GM21526 (cell line): ENCODE data around the gene FSTL5.
"Not testable (repeated sequence)": the region's sequence is repeated elsewhere in the genome, so short reads cannot be mapped to it uniquely, and the experiment has no call there.

ENCODE experiments used
- ATAC-seq: cut with Tn5 transposase; IDR thresholded peaks from one replicate; pipeline ENCODE4 v1.9.1; 2021; ENCODE audit warnings: moderate library complexity; ENCODE audit not compliant: unreplicated experiment, low FRiP score

FSTL5 gene

DNA sequence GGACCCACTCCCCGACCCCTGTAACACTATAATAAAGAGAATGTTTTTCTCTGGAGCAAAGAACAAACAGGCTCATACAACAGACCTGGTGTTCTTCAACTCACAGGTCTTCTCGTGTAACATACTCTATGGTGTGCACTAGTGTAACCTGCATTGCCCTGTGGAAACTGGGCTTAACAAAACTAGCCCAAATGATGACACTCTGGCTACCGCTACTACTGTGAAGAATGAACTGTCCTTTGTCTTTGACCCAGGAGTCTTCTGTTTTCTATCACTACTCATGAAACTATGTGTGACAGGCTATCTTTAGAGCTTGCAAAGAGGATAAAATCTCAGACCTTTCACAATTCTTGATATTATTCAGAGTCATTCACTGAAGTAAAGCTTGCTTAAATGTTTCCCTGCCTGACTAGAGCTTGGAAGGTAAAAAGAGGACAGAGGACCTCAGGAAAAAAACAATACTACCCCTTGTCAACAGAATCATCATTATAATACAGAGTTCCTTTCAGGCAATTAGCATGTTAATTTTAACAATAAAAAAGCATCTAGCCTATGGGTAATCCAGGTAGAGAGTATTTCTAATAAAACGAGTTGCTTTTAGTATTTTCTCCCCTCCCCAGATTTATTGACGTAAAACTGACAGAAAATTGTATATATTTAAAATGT is 59.2 kb downstream of the FSTL5 start:
- no peak for ATAC-seq

DNA sequence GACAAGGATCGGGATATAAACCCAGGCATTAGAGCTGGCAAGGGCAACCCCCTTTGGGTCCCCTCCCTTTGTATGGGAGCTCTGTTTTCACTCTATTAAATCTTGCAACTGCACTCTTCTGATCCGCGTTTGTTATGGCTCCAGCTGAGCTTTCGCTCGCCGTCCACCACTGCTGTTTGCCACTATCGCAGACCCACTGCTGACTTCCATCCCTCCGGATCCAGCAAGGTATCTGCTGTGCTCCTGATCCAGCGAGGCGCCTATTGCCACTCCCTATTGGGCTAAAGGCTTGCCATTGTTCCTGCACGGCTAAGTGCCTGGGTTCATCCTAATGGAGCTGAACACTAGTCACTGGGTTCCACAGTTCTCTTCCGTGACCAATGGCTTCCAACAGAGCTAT is 59.9 kb downstream of the FSTL5 start:
- ATAC-seq: not testable (repeated sequence)

DNA sequence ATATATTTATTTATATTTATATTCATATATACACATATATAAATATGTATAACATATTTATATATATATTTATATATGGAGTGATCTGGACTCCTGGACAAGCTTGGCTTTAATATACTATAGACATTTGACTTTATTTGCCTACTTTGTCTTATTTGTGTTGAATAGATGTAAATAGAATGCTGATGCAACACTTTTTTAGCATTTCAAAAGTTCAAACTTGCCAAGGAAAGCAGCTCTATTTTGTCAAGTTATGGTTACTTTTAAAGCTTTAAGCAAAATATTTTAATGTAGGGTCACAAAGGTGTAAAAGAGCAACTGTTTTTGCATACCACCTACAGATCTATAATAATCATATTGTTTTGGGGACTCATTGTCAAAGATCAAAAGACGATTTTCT is 61.1 kb downstream of the FSTL5 start:
- ATAC-seq: no peak

DNA sequence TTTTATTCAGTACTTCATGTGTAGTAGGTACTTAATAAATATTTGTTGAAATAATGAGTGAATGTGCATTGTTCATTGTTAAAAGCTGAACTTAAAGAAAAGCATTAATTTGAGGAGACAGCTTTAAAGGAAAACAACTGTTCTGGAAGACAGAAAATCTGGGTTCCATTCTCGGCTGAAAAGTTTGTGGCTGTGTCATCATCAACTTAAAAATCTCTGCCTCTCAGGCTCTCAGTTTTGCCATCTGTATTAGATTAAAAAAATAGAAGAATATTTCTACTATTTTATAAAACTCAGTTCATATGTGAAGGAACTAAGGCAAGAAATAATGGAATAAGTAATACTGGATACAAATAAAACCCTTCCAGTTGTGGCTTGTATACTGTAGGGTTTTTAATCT is 62.5 kb downstream of the FSTL5 start:
- ATAC-seq: no peak

DNA sequence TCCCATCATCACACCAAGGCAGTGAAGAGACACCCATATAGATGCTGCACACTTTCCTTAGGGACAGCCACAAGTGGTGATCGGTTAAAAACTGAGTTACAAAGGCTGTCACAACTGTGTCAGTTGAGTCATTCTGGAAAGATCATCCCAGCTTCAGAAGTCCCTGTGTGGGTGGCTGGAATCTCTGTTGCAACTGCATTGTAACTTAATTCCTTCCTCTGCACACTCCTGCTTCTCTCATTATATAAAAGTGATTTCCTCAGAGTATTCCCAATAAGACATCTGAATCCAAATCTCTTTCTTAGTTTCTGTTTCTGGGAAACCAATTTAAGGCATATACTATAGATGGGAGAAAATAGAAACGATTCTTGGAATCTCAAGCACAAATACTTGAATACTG is 88.1 kb downstream of the FSTL5 start:
- ATAC-seq: no peak

DNA sequence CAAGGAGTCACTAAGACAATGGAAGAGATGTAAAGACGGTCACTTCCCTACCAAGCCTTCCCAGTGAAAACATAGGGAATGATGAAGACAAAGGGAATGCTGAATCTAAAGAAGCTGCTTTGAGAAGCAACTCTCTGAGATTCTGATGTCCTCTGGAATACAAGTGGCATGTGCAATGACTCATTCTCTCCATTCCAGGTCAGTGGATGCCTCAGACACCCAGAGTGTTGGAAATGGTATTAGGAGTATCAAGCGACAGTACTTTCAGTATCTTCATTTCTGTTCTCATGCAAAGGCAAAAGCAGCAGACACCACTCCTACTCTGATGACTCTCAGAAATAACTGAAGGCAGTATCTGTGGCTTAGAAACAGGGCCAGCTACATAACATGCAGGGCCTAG is 102.6 kb downstream of the FSTL5 start:
- ATAC-seq: no peak

DNA sequence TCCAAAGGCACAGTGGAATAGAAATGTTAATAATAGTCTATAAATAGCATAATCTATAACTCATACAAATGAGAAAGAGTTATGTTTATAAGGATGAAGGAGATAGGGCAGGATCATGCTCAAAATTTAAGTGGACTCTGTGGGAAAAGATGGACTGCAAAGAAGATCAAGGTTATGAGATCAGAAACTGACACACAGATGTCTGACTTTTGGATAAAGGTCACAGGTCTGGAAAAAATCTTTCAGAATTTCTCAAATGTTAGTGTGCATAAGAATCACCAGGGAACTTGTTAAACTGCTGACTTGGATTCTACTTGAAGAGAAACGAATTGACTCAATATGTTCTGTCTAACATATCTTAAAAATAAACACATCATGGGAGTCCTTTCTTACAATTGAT is 104.1 kb downstream of the FSTL5 start:
- ATAC-seq: no peak

DNA sequence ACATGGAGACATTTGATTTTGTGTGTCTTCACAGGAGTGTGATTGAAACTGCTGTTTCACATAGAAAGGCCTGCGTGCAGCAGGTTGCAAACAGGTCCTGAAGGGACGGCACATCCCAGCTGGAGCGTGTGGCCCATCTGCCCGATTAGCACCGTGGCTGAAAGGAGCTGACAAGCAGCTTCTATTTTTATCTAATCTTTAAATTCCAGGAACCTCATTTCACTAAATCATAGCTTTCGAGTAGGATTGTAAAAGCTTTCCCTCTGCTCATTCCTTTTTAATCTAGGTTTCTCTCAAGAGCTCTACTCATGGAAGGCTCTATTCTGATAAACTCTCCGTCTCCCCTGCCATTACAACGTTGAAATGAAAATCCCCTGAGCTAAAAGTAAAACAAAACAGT is 106.8 kb downstream of the FSTL5 start:
- ATAC-seq: no peak

DNA sequence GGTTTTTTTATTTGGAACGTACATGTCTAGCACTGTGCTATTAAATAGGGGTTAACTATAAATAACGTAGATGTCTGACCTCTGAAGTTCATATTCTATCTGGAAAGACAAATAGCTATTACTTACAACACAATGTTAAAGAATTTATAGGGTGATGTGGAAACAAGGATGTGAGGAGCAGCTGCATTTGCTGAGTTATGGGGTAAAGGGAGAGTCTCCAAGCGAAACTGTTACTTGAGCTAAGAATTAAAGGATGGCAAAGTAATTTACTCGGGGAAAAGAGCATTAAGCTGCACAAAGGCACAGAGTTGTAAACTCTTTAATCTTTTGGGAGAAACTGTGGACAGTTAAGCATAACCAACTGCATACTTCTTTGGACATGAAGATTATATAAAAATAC is 117.7 kb downstream of the FSTL5 start:
- ATAC-seq: no peak

DNA sequence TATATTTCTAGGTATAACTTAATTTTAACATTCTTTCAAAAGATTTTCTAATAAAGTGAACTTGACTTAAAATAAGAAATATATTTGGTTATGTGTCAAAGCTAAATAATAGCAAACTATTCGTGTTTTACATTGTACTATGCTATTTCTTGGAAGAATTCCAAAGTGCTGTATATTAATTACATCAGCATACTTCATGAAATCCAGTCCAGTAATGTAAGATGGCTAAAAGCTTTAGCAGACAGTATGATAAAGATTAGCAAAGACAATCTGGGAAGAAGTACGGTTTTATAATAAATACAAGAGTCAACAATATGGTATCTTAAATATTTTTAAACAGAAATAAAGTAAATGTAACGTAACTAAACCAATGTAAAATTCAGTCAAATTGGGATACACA is 125.7 kb downstream of the FSTL5 start:
- ATAC-seq: no peak

DNA sequence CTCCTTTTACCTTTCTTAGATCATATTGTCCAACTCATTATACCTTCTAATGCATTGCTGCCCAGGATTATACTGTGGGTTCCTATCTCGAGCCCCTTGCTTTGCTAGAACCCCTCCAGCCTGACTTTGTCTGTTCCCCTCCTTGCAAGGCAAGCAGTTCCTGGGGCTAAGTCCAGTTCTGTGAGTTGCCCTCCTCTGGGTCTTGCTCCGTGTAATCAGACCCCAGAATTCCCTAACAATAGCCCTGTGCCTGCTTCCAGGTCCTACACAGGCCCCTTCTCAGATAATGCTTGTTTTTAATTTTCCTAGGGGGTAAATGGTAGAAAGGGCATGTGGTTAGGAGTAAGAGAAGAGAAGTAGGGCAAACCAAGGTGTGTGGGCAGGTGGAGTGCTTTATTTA is 145.9 kb downstream of the FSTL5 start:
- no peak for ATAC-seq

DNA sequence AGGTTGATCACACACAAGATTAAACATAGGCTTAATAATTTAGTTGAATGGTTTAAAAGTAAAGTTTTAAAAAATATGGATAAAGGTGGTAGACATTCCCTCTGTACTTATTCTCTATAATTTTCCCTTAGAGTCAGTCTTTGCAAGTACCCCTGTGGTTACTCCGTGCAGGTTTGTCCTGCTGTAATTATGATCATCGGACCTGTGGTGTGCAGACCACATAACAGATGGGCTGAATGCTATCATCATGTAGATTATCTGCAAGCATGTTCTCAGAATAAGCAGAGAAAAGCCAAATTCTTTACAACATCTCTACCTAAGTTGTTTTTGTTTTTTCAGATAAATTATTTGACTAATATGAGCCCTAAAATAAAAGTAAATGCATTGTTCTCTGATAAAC is 146.8 kb downstream of the FSTL5 start:
- no peak for ATAC-seq

DNA sequence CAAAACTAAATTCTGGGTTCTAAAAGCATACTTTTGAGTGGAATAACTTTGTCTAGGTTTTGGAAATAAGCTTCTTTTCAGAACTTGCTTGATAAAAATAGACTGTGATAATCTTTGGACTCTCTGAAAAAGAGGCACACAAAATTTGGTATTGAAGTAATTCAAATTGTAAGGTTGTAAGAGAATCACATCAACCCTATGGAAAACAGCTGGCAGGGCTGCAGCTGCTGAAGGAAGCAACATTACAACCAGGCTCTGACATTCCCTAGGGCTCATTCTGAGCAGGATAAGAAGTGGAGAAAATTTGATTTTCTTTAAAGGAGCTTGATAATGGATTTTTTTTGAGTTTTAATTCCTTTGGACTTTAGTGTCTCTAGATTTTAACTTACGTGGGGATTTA is 147.6 kb downstream of the FSTL5 start:
- no peak for ATAC-seq

DNA sequence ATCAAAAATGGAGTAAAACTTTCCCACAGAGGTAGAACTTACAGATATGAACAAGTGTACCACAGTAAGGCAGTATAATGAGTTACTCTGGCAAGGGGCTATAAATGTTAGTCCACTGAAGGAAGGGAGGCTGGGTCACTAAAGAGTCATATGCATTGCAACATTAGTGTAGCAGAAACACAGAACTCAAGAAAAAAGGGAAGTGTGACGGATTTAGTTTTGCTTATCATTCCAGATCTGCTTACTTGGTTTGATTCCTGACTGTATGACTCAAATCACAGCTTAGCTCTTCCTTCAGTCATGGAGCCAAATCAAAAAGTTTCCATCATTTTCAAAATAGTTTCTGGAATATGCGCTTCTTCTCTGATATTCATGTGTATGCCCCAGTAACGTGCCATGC is 148.7 kb downstream of the FSTL5 start:
- no peak for ATAC-seq

DNA sequence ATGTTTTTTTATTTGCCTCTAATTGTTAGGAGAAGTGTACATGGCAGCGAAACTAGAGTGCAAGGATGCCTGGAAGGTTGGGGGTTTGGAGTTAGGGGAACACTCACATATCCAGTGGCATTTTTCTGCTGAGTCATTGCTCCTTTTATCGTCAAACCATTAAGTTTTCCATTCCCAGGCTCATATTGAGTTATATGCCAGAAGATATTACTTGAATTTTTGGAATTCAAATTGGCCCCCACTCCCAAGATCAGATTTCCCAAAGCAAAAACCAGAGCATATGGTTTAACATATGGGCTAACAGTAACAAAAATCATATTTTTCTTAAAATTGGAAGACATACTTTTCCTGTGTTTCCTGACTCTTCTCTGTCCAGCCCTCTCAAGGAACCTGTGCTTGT is 152.7 kb downstream of the FSTL5 start:
- no peak for ATAC-seq

DNA sequence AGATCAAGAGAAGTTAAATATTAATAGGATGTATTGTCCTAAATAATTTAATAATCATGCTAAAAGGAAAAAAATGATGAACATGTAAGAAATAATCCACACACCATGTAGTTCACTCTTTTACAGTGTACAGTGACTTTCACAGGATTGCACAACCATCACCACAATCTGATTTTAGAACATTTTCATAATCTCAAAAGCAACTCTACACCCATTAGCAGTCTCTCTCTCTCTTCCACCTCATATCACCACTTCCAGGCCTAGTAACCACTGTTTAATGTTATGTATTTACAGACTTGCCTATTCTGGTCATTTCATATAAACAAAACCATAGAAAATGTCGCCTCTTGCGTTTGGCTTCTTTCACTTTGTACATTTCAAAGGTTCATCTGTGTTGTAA is 153.4 kb downstream of the FSTL5 start:
- ATAC-seq: no peak

DNA sequence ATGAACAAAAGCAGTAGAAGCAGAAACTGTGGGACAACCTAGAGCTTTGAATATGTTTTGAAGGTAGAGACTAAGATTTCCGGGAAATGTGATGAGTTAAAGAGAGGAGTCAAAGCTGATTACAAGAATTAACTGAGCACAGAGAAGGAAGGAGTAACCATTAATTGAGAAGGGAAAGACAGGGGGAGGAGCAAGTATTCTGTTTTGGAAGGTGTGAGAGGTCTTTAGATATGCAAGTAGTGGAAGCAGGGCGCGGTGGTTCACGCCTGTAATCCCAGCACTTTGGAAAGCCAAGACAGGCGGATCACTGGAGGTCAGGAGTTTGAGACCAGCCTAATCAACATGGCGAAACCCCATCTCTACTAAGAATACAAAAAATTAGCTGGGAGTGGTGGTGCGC is 171.5 kb downstream of the FSTL5 start:
- no peak for ATAC-seq

DNA sequence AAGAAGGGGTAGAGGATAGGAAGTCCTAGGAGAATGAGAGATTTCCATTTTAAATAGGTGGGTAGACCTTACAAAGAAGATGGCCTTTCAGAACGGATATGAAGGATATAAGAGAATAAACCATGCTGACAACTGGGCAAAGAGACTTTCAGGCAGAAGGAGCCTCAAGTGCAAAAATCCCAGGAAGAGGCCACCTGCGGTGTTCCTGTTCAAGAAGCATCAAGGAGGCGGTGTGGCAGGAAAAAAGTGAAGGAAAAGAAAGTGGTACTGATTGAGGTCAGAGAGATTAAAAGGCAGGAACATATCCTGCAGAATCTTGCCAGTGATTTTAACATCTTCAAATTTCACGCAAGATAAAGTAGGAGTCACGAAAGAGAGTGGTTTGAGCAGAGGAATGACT is 172.0 kb downstream of the FSTL5 start:
- no peak for ATAC-seq

DNA sequence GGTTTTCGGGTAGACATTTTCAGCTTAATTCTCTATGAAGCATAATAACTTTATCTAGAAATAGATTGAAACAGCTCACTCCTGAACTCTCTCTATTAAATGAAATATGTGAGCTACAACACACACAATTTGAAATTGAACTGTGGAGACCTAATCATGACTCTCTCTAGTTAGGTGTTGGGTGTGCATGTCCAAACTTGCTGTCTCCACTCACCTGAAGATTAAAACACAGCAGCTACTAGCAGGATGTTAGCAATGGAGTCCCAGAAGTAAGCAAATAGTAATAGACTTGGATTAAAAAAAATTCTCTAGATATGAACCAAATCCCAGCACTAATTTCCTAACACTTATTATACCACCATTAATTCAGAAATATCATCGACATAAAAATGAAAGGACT is 173.1 kb downstream of the FSTL5 start:
- ATAC-seq: no peak

DNA sequence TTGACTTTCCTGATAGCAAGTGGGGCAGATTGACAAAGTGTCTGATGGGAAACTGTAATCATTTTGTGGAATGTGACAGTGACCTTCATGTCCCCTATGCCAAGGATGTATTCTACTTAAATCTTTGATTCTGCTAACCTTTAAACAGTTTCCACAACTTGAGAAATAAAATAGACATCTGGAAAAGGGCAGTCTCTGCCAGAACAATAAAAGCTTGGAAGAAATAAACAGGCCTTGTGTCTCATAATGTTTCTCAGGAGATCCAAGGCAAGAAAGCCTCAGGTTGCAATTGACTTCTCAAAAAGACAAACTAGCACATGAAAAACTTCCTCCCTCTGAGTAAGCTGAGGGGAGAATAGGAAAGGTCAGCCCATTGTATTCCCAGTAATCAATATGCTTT is 174.9 kb downstream of the FSTL5 start:
- no peak for ATAC-seq

DNA sequence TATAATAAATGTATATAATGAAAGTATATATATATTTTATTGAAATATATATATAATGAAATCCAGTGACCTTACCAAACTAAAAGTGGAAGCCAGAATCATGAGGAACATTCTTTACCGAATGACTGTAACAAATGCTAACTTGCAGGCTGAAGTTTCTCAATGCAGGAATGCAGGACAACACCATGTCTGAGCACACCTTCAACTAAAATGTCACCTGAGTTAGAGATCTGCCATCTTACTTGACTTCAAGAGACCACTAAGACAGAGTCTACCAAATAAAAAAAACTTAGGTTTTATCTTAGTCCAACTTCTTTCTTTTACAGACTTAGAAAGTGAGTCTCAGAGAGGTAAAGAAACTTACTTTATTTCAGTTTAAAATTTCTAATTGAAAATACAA is 176.2 kb downstream of the FSTL5 start:
- ATAC-seq: no peak

DNA sequence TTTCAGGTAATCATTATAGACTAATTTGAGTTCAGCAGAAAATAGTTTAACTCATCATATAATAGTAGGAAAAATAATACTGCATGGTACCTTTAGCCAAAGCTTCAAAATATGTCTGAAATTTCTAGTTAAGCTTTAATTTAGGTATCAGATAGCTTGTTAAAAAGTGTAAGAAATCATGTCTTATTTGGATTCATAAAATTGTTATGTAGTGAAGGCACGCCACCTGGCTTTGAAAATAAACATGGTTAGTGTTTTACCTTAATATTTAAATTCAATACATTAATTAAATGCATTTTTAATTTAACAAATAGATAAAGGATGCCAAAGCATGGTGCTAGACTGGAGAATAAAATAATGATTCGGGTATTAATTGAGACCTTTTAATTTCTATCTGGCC is 211.4 kb downstream of the FSTL5 start:
- ATAC-seq: no peak
